ENCODE data around the gene ZNF90.
A peak's percentile ranks its signal among the peaks of the same experiment; 100 is the strongest.
"Not testable (repeated sequence)": the region's sequence is repeated elsewhere in the genome, so short reads cannot be mapped to it uniquely, and the experiment has no call there.

ZNF90 gene

GRCh38 chr19:20107301-20107700 lies 29.5 kb downstream of the ZNF90 start:
- no peak for DNase-seq (ENCODE audit: low read depth in 2 of 2)
- TF ChIP-seq CTCF (IDR thresholded peaks at IDR 0.05; ENCODE audit: low read depth, low read length): no peak
- no peak overlapping the region for H3K4me3 ChIP-seq (replicated peaks in 1 of 2; ENCODE audit: low read depth in 2 of 2, low read length in 2 of 2)

GRCh38 chr19:20118064-20118839 lies 40.5 kb downstream of the ZNF90 start:
- DNase-seq (ENCODE audit: low read depth in 2 of 2): peak in 1 of 2 donors; percentile 3

GRCh38 chr19:20124879-20125278 lies 47.1 kb downstream of the ZNF90 start:
- H3K4me3 ChIP-seq (replicated peaks in 1 of 2; ENCODE audit: low read depth in 2 of 2, low read length in 2 of 2): no peak overlapping the region
- TF ChIP-seq CTCF (IDR thresholded peaks at IDR 0.05; ENCODE audit: low read depth, low read length): no peak
- DNase-seq (ENCODE audit: low read depth in 2 of 2): no peak

More at GRCh38 chr19:20118064-20118839, 40.5 kb downstream of the ZNF90 start:
- H3K4me3 ChIP-seq (replicated peaks in 1 of 2; ENCODE audit: low read depth in 2 of 2, low read length in 2 of 2): not testable (repeated sequence)

GRCh38 chr19:20132933-20133332 lies 55.1 kb downstream of the ZNF90 start:
- H3K4me3 ChIP-seq (replicated peaks in 1 of 2; ENCODE audit: low read depth in 2 of 2, low read length in 2 of 2): not testable (repeated sequence)

GRCh38 chr19:20137714-20138113 lies 59.9 kb downstream of the ZNF90 start:
- not testable (repeated sequence) for DNase-seq (ENCODE audit: low read depth in 2 of 2); H3K4me3 ChIP-seq (replicated peaks in 1 of 2; ENCODE audit: low read depth in 2 of 2, low read length in 2 of 2)

More at GRCh38 chr19:20132933-20133332, 55.1 kb downstream of the ZNF90 start:
- not testable (repeated sequence) for DNase-seq (ENCODE audit: low read depth in 2 of 2)

GRCh38 chr19:20151617-20152145 lies 73.9 kb downstream of the ZNF90 start:
- no peak overlapping the region for H3K4me3 ChIP-seq (replicated peaks in 1 of 2; ENCODE audit: low read depth in 2 of 2, low read length in 2 of 2)
- no peak for TF ChIP-seq CTCF (IDR thresholded peaks at IDR 0.05; ENCODE audit: low read depth, low read length)
- DNase-seq (ENCODE audit: low read depth in 2 of 2): no peak

- H3K4me3 ChIP-seq (replicated peaks in 1 of 2; ENCODE audit: low read depth in 2 of 2, low read length in 2 of 2); DNase-seq (ENCODE audit: low read depth in 2 of 2): not testable (repeated sequence)
Measured at GRCh38 chr19:20152506-20152905, 74.7 kb downstream of the ZNF90 start.

- no peak for DNase-seq (ENCODE audit: low read depth in 2 of 2)
- TF ChIP-seq CTCF (IDR thresholded peaks at IDR 0.05; ENCODE audit: low read depth, low read length): no peak
- H3K4me3 ChIP-seq (replicated peaks in 1 of 2; ENCODE audit: low read depth in 2 of 2, low read length in 2 of 2): no peak overlapping the region
Measured at GRCh38 chr19:20153281-20153680, 75.5 kb downstream of the ZNF90 start.

- no peak for TF ChIP-seq CTCF (IDR thresholded peaks at IDR 0.05; ENCODE audit: low read depth, low read length)
- no peak for DNase-seq (ENCODE audit: low read depth in 2 of 2)
- no peak overlapping the region for H3K4me3 ChIP-seq (replicated peaks in 1 of 2; ENCODE audit: low read depth in 2 of 2, low read length in 2 of 2)
Measured at GRCh38 chr19:20154636-20155035, 76.8 kb downstream of the ZNF90 start.

Measured in cardiac fibroblast (primary cell).